ENCODE data around the gene SHD. TPM values are rescaled to one million over a fixed set of nuclear protein-coding genes. Genes with fewer than 3 reads are reported as not detected.
"Not testable (repeated sequence)": the region's sequence is repeated elsewhere in the genome, so short reads cannot be mapped to it uniquely, and the experiment has no call there.

Gene SHD
- total RNA-seq, 1 donor: 2.4 TPM

DNA sequence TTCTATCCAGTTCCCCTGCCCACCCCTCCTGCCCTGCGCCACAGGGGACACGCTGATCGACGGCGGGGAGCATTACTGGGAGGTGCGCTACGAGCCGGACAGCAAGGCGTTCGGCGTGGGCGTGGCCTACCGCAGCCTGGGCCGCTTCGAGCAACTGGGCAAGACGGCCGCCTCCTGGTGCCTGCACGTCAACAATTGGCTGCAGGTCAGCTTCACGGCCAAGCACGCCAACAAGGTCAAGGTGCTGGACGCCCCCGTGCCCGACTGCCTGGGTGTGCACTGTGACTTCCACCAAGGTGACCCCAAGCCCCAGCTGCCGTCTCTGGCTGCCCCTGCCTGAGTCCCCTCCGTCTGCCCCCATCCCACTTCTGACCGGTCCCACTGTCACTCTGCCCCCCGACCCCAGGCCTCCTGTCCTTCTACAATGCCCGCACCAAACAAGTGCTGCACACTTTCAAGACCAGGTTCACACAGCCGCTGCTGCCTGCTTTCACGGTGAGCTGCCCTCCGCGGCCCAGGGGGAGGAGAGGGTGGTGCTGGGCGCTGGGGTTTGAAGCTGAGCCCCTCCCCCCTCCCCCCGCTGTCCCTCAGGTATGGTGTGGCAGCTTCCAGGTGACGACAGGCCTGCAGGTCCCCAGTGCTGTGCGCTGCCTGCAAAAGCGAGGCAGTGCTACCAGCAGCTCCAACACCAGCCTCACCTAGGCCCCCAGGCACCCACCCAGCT is 44.0 kb downstream of the SHD start:
- no peak for DNase-seq (ENCODE audit: low read depth in 2 of 3, low spot score in 2 of 3)

DNA sequence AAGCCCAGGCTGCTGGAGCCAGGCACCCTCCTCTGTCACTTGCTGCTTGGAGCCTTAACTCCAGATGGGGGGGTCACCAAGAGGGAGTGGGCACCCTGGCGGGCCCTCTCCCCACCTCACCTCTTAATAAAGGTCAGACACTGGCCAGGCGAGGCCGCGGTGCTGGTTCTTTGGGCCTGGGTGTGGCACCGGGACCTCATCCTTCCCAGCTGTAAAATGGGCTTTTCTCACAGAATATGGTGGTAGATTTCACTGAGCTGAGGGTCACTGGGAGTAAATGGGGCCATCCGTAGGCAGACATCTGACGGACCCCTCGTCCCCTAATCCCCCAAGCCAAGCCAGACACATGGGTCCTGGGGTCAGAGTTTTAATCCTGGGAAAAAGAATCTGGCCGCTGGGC is 44.6 kb downstream of the SHD start:
- no peak for DNase-seq (ENCODE audit: low read depth in 2 of 3, low spot score in 2 of 3)

DNA sequence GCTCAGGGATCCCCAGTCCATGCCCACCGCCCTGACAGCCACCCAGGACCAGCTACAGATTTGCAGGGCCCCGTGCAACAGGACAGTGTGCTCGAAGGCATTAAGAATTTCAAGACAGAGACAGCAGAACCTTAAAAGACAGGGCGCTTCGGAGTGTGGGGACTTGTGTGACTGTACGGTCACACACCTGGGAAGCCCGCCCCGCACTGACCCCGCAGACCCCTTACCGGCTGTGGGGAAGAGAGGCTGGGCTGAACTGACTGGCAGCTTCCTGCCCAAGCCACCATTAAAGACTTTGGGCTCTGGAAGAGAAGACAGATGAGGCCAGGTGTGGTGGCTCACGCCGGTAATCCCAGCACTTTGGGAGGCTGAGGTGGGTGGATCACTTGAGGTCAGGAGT is 45.2 kb downstream of the SHD start:
- no peak for DNase-seq (ENCODE audit: low read depth in 2 of 3, low spot score in 2 of 3)

DNA sequence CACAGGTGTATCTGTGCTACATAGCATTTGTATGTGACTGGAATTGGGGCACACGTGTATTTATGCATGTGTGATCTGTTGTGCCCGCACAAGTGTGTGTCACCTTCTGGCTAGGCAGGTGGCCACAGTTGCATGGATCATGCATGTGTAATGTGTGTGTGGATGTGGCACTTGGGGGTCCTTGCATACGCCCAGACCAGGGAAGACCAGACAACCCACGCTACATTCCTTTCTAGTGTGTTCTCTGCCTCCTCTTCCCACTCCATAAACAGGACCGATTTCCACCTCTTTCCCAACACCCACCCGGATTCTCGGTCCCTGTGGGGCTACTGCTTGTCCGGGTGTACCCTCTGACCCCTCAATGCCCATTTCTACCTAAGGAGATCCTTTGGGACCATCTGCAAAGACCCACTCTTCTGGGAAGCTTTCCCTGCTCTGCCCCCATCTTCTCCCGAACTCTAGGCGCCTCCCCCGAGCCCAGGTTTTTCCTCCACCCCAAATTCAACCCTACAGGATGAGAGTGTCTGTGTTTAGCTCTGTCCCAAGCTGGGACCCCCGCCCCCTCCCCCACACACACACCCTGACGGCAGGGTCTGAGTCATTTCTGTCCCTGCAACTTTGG is 47.3 kb downstream of the SHD start:
- DNase-seq (ENCODE audit: low read depth in 2 of 3, low spot score in 2 of 3): no peak

DNA sequence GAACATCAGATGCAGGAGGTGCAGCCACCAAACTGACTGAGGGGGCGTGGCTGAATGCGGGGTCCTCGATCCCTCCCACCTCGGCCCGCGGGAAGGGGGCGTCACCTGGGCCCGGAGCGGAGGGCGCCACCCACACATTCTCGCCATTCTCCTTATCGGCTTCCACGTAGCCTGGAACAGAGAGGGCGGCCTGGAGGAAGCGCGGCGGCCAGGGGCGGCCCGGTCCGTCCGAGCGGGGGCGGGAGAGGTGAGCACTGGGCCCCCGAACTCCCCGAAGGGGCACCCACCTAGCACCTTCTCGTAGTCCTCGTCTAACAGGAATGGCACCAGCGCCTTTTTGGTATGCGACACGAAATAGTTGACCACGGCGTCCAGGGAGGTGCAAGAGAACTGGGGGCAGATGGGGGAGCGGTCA is 47.8 kb downstream of the SHD start:
- peak in 2 of 3 donors; percentile 35 to 56 for DNase-seq (ENCODE audit: low read depth in 2 of 3, low spot score in 2 of 3)

DNA sequence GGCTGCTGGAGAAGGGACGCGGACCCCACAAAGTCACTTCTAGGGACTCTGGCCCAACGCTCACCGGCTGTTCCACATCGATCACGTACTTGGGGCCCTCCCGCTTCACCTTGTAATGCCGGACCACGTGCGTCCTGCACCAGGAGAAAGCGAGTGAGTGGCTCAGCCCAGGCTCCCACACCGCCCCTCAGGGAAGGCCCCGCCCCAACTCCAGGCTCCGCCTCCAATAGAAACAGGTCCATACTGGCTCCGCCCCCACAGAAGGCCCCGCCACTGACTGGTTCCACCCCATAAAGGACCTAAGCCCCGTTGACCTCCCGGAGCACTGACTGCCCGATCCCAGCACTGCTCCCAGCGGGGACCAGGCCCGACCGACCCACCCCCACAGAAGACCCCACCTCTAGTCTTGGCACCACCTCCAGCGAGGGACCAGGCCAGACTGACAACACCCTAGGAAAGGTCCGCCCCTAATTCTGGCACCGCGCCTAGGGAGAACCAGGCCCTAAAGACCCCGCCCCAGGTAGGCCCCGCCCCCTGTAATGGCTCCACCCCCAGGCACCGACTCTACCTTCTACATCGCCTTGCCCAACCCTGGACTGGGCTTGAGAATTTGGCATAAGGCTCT is 48.3 kb downstream of the SHD start:
- peak in 2 of 3 donors; percentile 67 to 81 for DNase-seq (ENCODE audit: low read depth in 2 of 3, low spot score in 2 of 3)

DNA sequence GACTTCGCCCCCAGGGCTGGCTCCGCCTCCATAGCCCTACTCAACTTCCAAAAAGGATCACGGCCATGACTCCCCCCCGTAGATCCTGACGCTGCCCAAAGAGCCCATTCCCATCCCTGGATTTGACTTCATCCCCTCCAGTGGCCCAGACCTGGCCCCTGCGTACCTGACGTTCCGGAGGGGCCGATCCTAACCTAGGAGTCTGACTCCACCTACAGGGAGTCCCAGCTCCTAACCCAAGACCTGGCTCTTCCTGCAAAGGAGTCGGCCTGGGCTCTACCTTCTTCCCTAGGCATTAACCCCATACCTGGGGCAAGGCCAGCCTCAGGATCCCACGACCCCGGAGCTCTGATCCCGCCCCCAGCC is 48.8 kb downstream of the SHD start:
- no peak for DNase-seq (ENCODE audit: low read depth in 2 of 3, low spot score in 2 of 3)

- peak; percentile 87 to 95 (median 92) for DNase-seq (ENCODE audit: low read depth in 2 of 3, low spot score in 2 of 3)
Measured at GRCh38 chr19:4328243-4328990, 49.4 kb downstream of the SHD start.

- not testable (repeated sequence) for DNase-seq (ENCODE audit: low read depth in 2 of 3, low spot score in 2 of 3)
Measured at GRCh38 chr19:4328991-4329681, 50.1 kb downstream of the SHD start.

DNA sequence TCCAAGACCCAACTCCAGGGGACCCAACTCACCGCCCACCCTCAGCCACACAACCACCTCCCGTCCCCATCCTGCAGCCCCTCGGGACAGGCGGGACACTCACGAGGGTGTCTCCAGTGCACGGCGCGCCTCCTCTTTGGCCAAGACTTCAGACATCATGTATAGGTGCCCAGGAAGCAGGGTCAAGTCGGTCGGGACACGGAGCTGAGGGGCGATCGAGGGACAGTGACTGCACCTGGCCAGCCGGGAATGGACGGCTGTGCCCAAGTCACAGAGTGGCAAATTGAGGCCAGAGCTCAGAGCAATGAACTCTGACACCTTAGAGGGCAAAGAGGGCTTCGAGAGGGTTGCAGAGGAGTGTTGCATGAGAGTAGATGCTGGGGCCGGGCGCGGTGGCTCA is 50.8 kb downstream of the SHD start:
- no peak for DNase-seq (ENCODE audit: low read depth in 2 of 3, low spot score in 2 of 3)

DNA sequence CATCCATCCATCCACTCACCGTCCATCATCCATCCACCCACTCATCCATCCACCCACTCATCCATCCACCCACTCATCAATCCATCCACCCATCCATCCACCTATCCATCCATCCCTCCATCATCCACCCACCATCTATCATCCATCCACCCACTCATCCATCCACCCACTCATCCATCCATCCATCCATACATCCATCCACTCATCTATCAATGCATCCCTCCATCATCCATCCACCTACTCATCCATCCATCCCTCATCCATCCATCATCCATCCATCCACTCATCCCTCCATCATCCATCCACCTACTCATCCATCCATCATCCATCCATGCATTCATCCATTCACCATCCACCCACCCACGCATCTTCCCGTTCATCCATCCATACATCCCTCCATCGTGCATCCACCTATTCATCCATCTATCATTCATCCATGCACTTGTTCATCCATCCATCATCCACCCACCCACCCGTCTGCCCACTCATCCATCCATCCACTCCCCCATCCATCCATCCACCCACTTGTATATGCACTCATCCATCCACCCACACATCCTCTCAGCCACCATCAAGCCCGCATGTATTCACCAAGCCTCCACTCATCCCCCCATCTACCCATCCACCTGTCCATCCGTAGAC is 56.0 kb downstream of the SHD start:
- DNase-seq (ENCODE audit: low read depth in 2 of 3, low spot score in 2 of 3): no peak

GRCh38 chr19:4337906-4338440 is 58.9 kb downstream of the SHD start:
- peak in 2 of 3 donors; percentile 22 to 38 for DNase-seq (ENCODE audit: low read depth in 2 of 3, low spot score in 2 of 3)

DNA sequence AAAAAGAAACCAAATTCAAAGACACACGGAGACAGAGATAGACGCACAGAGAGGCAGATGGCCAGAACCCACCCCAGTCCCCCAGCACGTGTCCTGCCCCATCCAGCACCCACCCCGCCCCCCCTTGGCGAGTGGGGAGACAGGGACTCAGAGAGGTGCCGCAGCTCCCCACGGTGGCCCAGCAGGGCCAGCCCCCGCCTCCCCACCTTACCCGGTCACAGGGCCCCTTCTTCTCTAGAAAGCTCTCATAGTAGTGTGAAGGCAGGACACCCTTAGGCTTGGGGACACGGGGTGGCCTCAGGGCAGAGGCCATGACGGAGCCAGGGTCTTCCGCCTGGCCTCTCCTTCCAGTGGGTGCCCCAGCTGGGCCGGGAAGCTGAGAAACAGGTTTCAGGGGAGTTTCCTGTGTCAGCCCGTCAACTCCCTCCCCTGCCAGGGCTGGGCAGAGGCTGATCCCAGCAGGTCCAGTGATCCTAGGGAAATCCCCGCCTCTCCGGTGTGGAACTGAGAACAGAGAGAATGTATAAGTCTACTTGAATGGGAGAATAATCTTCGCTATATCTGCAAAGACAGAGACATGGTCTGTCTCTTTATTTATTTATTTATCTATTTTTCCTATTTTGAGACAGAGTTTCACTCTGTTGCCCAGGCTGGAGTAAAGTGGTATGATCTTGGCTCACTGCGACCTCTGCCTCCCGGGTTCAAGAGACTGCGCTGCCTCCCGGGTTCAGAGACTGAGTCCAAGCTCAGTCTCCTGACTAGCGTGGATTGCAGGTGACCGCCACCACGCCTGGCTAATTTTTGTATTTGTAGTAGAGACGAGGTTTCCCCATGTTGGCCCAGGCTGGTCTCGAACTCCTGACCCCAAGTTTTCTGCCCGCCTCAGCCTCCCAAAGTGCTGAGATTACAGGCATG is 59.6 kb downstream of the SHD start, which contains the start of gene STAP2:
Gene STAP2, minus strand, starts transcription at position 387 of the 915 bp plus-strand sequence. Its CDS starts 74 bp downstream, at position 313.
- no peak for DNase-seq (ENCODE audit: low read depth in 2 of 3, low spot score in 2 of 3)

Other genes starting within 250 kb of the SHD start
- 31.2 TPM for gene ZBTB7A, start 212.4 kb upstream of the SHD start, total RNA-seq
- gene MAP2K2, start 155.1 kb upstream of the SHD start, total RNA-seq: 136 TPM
- under 0.01 TPM for gene CREB3L3, start 125.6 kb upstream of the SHD start, total RNA-seq
- 15.3 TPM for gene SIRT6, start 96.7 kb upstream of the SHD start, total RNA-seq
- gene ANKRD24, start 96.6 kb upstream of the SHD start, total RNA-seq: 0.27 TPM
- gene EBI3, start 49.7 kb upstream of the SHD start, total RNA-seq: 0.27 TPM
- gene YJU2, start 32.2 kb upstream of the SHD start, total RNA-seq: 48.5 TPM
- gene TMIGD2, start 23.1 kb downstream of the SHD start, total RNA-seq: 36.1 TPM
- 4.6 TPM for gene FSD1, start 25.3 kb downstream of the SHD start, total RNA-seq
- gene STAP2, start 59.6 kb downstream of the SHD start, total RNA-seq: 3.8 TPM
- gene MPND, start 64.3 kb downstream of the SHD start, total RNA-seq: 22.4 TPM
- gene SH3GL1, start 121.3 kb downstream of the SHD start, total RNA-seq: 25.9 TPM
- 35.3 TPM for gene CHAF1A, start 123.4 kb downstream of the SHD start, total RNA-seq
- 69.7 TPM for gene UBXN6, start 178.5 kb downstream of the SHD start, total RNA-seq
- gene HDGFL2, start 193.0 kb downstream of the SHD start, total RNA-seq: 30.2 TPM
- under 0.01 TPM for gene PLIN4, start 239.2 kb downstream of the SHD start, total RNA-seq